GM18873 (cell line): Measurements from ENCODE around the gene MYB.
A peak's percentile ranks its signal among the peaks of the same experiment; 100 is the strongest.

Experiments used
- ATAC-seq: cut with Tn5 transposase; IDR thresholded peaks from one replicate; pipeline ENCODE4 v1.9.1; 2021; ENCODE audit warnings: mild to moderate bottlenecking, moderate library complexity, moderate number of reproducible peaks; ENCODE audit not compliant: unreplicated experiment, low FRiP score

MYB gene

GRCh38 chr6:135215563-135215962 lies 34.5 kb downstream of the MYB start:
- ATAC-seq: no peak

GRCh38 chr6:135217663-135218062 lies 36.6 kb downstream of the MYB start:
- no peak for ATAC-seq

GRCh38 chr6:135219346-135219745 lies 38.2 kb downstream of the MYB start:
- no peak for ATAC-seq

- ATAC-seq: no peak
Observed at GRCh38 chr6:135221042-135221441, 39.9 kb downstream of the MYB start.

GRCh38 chr6:135221505-135221904 lies 40.4 kb downstream of the MYB start:
- no peak for ATAC-seq

GRCh38 chr6:135222623-135223022 lies 41.5 kb downstream of the MYB start:
- ATAC-seq: no peak

- ATAC-seq: no peak
Observed at GRCh38 chr6:135224037-135224647, 43.0 kb downstream of the MYB start.

- ATAC-seq: no peak
Observed at GRCh38 chr6:135225911-135226310, 44.8 kb downstream of the MYB start.

GRCh38 chr6:135226537-135226936 lies 45.4 kb downstream of the MYB start:
- ATAC-seq: peak; percentile 81

- no peak for ATAC-seq
Observed at GRCh38 chr6:135227349-135227748, 46.2 kb downstream of the MYB start.

- ATAC-seq: no peak
Observed at GRCh38 chr6:135227758-135228157, 46.6 kb downstream of the MYB start.

- peak; percentile 40 for ATAC-seq
Observed at GRCh38 chr6:135228486-135228885, 47.4 kb downstream of the MYB start.

- ATAC-seq: no peak
Observed at GRCh38 chr6:135229996-135230395, 48.9 kb downstream of the MYB start.

GRCh38 chr6:135230711-135231468 lies 49.8 kb downstream of the MYB start:
- no peak for ATAC-seq

- ATAC-seq: peak; percentile 27
Observed at GRCh38 chr6:135231469-135231844, 50.3 kb downstream of the MYB start.

GRCh38 chr6:135233686-135234491 lies 52.8 kb downstream of the MYB start:
- no peak for ATAC-seq

GRCh38 chr6:135234492-135234780 lies 53.3 kb downstream of the MYB start:
- no peak for ATAC-seq

- ATAC-seq: no peak
Observed at GRCh38 chr6:135235716-135236115, 54.6 kb downstream of the MYB start.

- no peak for ATAC-seq
Observed at GRCh38 chr6:135236319-135236718, 55.2 kb downstream of the MYB start.

- ATAC-seq: no peak
Observed at GRCh38 chr6:135236732-135237131, 55.6 kb downstream of the MYB start.

GRCh38 chr6:135240711-135241110 lies 59.6 kb downstream of the MYB start:
- no peak for ATAC-seq
